ENCODE results near the gene OR56A3.
"Not testable (repeated sequence)": the region's sequence is repeated elsewhere in the genome, so short reads cannot be mapped to it uniquely, and the experiment has no call there.

OR56A3 gene, protein sequence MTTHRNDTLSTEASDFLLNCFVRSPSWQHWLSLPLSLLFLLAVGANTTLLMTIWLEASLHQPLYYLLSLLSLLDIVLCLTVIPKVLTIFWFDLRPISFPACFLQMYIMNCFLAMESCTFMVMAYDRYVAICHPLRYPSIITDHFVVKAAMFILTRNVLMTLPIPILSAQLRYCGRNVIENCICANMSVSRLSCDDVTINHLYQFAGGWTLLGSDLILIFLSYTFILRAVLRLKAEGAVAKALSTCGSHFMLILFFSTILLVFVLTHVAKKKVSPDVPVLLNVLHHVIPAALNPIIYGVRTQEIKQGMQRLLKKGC

DNA sequence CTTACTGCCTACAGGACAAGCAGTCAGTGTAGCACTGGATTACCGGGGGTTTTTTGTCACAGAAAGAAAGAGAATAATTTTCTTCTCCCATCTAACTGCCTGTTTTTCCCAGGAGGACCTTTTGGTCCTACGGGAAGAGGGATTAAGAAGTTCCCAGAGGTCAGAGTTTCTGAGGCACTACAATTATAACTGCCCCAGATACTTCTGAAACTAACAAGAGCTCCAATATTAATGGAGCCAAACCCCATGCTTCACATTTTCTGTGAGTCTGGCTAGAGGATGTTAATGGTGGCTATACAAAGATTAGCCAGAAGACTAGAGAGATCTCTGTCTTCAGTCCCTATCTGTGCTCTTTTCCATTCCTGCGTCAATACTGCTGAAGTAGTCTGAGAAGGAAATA is at the start of gene OR56A3:
Gene OR56A3 (plus strand): TSS at position 301 of the 400 bp plus-strand sequence. CDS start 5,096 bp downstream, outside the sequence.
- no peak for DNase-seq (ENCODE audit: low read depth)

DNA sequence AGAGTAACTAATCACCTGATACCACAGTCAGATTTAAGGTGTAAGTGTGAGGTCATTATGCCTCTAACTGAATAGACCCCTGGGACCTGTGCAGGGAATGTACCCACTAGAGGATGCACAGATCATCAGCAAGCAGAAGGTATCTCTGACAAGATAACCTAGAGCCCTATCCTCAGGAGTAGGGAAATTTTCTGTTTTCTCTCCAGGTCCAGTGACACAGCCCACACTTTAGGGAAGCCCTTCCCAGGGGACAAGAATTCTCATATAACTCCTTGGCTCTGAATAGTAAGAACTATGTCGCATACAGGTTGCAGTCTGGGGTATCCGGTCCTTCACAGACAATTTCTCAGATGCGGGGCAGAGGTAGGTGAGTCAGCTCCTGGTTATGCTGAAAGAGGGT is 49.1 kb upstream of the OR56A3 start, which contains the start of gene OR52E5:
Gene OR52E5 (plus strand): TSS at position 301 of the 400 bp plus-strand sequence. CDS start 7,569 bp downstream, outside the sequence.
- DNase-seq (ENCODE audit: low read depth) = no peak

DNA sequence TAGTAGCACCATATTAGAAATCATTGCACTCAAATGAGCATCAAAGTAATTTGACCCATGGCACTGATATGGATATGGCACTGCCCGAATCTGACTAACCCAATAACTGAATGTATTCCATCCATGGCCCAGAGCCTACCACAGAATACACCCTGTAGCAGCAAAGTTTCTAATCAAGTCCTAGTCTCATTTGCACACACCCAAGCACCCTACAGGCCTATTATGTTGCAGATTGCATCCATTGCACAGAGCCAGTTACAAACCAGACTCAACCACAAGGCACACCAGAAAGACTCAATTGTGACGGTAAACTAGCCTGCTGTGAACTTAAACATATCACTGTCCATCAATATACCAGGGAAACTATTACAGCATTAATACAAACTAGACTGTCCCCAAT is 42.5 kb upstream of the OR56A3 start:
- no peak for DNase-seq (ENCODE audit: low read depth)

DNA sequence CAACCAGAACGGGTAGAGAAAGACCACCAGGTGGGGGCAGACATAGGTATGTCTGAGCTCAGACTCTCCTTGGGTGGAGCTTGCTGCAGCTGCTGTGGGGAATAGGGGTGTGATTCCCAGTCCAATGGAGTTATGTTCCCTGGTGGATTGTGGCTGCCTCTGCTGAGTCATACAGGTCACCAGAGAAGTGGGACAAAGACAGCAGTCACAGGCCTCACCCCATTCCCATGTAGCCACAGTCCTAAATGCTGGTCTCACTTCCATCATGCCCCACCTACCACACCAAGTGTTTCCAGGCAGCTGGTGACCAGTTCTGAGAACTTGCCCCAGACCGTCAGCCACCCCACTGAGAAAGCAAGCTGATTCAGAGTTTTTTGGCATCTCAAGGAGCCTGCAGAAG is 31.5 kb upstream of the OR56A3 start:
- no peak for DNase-seq (ENCODE audit: low read depth)

DNA sequence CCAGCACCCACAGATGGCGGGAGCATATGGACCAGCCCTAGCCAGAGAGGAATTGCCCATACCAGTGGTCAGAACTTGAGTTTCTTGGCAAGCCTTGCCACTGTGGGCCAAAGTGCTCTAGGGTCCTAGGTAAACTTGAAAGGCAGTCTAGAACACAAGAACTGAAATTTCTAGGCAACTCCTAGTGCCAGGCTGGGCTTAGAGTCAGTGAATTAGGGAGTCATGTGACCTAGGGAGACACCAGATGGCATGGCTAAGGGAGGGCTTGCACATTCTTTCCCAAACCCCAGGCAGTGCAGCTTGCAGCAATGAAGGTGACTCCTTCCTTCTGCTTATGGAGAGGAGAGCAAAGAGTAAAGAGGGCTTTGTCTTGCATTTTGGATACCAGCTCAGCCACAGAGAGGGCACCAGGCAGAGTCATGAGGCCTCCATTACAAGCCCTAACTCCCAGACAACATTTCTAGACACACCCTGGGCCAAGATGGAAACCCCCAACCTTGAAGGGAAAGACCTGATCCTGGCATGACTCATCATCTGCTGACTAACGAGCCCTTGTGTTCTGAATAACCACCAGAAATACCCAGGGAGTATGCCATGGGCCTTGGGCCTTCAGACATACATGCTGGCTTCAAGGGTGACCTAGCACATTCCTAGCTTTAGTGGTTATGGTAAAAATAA is 19.2 kb upstream of the OR56A3 start:
- no peak for DNase-seq (ENCODE audit: low read depth)

DNA sequence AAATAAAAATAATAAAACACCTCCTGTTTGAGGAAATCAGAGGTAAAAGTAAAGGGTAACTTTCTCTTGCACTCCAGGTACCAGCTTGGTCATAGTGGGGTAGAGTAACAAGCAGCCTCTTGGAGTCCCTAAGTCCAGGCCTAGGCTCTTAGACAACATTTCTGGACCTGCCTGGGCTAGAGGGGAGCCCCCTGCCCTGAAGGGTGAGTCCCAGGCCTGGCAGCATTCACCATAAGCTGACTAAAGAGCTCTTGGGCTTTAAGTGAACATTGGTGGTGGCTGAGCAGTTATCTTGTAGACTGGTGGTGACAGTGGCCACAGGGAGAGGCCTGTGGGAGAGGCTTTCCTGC is 18.6 kb upstream of the OR56A3 start:
- DNase-seq (ENCODE audit: low read depth) = no peak

DNA sequence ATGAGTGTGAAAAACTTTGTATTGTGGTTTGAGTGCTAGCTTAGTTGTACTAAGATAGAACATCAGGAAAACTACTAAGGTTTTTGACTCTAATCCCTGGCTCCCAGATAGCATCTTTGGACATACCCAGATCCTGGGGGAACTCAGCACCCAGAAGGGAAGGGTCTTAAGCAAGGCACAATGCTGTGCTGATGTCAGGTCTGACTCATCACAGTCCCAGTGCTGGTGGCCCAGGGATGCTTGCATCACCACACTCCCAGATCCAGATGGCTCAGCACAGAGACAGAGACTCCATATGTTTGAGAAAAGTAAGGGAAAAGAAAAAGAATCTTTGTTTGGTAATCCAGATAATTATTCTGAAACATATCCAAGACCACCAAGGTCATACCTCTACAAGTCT is 18.3 kb upstream of the OR56A3 start:
- DNase-seq (ENCODE audit: low read depth) = no peak

DNA sequence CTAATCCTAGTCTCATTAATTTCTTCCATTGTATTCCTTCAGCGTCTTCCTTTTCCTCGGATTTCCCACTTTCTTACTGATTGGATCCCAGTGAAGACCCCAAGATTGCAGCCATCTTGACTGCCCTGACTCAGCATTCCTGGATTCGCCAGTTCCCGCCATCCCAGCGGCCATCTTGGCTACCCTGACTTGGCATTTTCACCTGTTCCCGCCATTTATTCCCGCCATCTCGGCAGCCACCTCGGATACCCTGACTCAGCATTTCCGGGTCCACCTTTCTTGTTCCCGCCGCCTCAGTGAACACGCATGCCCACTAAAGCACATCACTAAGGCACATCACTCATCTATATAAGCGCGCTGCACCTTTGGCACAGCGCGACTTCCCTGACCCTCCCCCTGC is 13.8 kb upstream of the OR56A3 start:
- DNase-seq (ENCODE audit: low read depth) = no peak

DNA sequence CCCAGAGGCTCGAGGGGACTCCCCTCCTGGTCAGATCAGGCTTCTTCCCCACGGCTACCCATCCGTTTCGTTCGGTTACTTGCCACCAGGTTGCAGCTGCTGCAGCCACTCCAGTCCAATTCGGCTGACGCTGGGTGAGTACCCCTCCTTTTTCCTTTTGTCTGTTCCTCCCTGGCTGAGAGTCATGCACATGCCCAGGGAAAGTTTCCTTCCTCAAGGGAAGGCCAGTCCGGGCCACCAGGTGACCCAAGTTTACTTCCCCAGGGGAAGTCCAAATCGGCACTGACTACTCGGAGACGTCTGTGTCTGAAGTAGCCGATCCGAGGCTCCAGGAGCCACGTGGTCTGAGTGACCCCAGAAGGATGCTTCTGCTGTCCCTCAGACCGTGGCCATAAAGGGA is 13.2 kb upstream of the OR56A3 start:
- DNase-seq (ENCODE audit: low read depth) = no peak

DNA sequence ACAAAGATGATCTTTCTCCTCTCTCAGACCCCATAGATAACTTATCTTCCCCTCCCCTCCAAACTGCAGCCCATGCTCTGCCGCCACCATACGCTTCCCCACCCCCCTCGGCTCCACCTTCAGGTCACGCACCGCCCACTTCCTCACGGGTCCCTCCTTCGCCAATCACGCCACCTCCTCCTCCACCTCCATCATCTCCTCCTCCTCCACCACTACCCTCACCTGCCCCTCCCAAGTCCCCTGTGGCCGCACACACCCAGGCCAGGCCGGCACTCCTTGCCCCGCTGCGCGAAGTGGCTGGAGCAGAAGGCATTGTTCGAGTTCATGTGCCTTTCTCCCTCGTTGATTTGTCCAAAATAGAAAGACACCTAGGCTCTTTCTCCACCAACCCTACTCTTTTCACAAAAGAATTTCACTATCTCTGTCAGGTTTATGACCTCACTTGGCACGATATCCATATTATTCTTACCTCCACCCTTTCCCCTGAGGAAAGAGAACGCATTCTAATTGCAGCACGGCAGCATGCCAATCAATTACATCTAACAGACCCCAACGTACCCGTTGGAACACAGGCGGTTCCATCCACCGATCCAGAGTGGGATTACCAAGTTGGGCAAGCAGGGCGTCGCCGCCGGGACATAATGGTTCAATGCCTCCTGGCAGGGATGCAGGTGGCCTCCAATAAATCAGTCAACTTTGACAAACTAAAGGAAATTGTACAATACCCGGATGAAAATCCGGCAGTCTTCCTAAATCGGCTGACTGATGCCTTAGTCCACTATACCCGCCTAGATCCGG is 12.3 kb upstream of the OR56A3 start:
- no peak for DNase-seq (ENCODE audit: low read depth)

DNA sequence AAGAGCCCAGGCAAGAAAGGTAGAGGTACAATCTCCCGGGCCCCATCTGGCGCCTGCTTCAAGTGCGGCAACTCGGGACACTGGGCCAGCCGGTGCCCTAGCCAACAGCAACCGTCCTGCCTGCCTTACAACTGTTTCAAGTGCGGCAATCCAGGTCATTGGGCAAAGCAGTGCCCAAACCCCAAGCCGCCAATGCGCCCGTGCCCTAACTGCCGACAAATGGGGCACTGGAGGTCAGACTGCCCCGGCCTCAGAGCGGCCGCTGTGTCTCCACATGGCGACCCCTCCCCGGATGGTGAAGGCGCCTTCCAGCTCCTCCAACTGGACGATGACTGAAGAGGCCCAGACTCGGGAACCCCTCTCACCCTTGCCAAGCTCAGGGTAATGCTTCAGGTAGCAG is 11.4 kb upstream of the OR56A3 start:
- DNase-seq (ENCODE audit: low read depth) = no peak

DNA sequence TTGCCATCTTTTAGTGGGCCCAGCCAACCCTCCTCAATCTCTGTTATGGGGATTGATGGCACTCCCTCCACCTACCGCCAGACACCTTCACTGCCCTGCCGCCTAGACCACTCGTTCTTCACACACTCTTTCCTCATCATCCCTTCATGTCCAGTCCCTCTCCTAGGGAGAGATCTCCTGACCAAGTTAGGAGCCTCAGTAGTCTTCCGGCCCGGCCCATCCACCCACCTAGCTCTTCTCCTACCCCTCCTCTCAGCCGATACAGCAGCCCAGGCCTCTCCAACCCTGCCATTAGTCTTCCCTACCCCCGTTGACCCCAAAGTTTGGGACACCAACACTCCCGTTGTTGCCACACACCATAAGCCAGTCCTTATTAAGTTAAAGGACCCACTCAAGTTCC is 11.0 kb upstream of the OR56A3 start:
- DNase-seq (ENCODE audit: low read depth) = no peak

DNA sequence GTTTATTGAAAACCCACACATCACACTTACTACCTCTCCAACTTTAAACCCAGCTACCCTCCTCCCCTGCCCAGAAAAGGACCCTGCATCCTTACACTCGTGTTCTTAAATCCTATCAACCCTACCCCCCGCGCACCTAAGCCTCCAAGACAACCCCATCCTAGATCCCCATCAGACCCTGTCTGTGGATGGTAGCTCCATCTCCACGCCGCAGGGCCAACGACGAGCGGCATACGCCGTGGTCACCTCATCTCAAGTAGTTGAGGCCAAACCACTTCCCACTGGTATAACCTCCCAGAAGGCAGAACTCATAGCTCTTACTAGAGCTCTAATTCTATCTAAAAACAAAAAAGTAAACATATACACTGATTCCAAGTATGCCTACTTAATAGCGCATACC is 9.4 kb upstream of the OR56A3 start:
- no peak for DNase-seq (ENCODE audit: low read depth)

DNA sequence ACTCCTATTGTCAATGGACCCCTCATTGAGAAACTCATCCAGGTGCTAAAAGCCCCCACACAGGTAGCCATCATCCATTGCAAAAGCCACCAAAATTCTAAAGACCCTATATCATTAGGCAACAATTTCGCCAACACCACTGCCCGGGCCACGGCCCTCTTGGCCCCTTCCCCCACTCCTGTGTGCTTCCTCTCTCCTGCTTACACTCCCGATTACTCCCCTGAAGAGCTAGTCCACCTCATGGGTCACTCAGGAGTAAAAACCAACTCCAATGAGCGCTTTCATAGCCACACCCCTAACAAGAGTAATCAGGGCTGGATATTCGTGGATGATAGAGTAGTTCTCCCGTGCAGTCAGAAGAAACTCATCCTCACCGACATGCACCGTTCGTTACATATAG is 8.9 kb upstream of the OR56A3 start:
- no peak for DNase-seq (ENCODE audit: low read depth)

DNA sequence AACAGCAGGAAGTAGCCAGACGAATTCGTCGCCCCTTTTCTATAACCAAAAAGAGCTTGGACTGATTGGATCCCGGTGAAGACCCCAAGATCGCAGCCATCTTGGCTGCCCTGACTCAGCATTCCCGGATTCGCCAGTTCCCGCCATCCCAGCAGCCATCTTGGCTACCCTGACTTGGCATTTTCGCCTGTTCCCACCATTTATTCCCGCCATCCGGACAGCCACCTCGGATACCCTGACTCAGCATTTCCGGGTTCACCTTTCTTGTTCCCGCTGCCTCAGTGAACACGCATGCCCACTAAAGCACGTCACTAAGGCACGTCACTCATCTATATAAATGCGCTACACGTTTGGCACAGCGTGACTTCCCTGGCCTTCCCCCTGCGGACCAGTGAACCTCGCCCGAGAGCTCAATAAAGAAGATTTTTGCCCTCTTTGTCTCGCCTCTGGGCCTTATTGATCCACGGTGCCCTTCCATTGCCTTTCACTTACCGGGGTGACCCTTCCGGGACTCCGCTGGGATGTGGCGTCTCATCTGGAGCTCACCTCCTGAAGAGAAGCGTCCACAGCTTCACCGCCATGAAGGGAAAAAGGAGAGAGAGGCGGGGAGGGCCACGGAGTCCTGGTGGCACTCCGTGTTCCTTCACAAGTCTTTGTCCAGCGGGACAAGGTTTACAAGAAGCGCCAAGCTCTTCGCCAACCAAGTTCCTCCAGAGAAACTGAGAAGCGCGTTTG is 4.0 kb upstream of the OR56A3 start:
- no peak for DNase-seq (ENCODE audit: low read depth)

DNA sequence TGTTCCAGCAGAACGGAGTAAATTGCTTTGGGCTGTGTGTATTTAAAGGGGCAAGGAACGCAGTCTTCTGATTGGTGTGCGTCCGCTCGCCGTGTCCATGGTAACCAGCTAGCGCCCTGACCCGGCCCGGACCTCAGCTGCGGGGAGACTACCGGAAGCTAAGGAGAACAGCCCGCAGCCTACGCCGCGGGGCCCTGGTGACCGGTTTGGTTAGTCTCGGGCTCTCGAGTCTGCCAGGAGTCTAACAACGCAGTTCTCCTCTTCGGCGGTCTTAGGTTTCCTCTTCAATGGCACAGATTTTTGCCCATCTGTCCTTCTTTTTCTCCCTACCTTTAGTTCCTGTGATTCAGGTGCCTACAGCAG is 3.5 kb upstream of the OR56A3 start:
- no peak for DNase-seq (ENCODE audit: low read depth)

DNA sequence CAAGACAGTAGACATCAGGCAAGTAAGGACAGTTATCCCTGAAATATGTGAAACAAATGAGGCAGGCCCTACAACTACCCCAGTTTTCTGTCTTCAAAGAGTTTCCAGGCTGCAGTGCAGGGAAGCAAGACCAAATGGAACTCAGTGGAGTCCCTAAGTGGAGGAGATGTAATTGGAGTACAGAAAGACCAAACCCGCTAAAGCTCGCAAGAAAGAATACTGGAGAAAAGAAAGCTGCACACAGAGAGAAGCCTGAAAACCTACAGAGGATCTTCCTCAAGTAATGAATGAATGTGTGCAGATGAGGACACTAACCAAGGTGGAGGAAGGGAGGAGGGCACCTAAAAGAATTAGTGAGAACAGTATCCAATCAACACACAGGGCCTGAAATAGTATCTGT is 1.3 kb upstream of the OR56A3 start:
- DNase-seq (ENCODE audit: low read depth) = no peak

DNA sequence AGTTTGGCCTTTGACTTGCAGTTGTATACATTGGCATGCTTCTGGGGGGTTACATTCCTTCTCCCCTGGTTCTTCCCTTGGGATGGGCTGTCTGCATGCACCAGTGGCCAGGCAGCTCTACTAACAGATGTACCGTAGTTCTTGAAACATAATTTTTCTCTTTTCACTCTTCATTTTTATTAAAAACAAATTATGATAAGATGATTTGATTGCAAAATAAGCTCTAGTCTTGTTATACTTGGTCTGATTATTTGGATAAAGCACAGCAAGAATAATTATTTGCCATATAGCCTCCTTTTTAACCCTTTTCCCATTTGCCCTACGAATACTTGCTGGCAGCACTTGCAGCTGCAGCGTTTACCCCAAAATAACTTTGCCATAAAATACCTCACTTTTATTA is 13.5 kb downstream of the OR56A3 start:
- no peak for DNase-seq (ENCODE audit: low read depth)

DNA sequence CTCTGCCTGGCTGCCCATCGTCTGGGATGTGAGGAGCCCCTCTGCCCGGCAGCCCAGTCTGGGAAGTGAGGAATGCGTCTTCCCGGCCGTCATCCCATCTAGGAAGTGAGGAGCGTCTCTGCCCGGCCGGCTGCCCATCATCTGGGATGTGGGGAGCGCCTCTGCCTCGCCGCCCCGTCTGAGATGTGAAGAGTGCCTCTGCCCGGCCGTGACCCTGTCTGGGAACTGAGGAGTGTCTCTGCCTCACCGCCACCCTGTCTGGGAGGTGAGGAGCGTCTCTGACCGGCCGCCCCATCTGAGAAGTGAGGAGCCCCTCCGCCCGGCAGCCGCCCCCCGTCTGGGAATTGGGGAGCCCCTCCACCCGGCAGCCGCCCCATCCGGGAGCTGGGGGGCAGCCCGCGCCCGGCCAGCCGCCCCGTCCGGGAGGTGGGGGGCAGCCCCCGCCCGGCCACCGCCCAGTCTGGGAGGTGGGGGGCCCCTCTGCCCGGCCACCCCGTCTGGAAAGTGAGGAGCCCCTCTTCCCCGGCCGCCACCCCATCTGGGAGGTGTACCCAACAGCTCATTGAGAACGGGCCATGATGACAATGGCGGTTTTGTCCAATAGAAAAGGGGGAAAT is 18.8 kb downstream of the OR56A3 start:
- not testable (repeated sequence) for DNase-seq (ENCODE audit: low read depth)

DNA sequence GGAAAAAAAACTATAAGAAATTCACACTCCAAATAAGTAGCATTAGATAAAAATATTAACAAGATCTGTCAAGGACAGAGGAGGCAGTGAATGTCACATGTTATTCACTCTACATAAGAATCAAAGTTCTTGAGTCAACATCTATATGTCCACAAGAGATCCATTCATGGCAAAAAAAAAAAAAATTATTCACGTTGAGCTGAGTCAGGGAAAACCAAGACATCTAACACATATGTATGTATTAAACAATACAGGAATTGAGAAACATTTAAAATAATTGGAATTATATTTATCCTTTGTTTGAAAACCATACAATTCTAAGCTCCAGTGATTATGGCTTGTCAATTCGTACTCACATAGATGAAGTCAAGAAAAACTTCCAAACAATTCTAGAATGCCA is 24.9 kb downstream of the OR56A3 start:
- no peak for DNase-seq (ENCODE audit: low read depth)

DNA sequence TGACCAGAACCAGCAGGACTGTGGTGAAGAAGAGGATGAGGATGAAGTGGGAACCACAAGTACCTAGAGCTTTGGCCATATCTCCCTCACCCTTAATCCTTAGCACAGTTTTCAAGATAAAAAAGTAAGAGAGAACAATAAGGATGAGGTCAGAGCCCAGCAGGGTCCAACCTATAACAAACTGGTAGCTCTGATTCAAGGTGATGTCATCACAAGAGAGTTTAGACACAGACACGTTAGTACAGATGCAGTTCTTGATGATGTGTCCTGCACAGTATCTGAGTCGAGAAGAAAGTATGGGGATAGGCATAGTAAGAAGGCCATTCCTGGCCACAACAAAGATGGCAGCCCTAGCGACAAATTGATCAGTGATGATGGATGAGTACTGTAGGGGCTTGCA is 25.7 kb downstream of the OR56A3 start:
- no peak for DNase-seq (ENCODE audit: low read depth)

DNA sequence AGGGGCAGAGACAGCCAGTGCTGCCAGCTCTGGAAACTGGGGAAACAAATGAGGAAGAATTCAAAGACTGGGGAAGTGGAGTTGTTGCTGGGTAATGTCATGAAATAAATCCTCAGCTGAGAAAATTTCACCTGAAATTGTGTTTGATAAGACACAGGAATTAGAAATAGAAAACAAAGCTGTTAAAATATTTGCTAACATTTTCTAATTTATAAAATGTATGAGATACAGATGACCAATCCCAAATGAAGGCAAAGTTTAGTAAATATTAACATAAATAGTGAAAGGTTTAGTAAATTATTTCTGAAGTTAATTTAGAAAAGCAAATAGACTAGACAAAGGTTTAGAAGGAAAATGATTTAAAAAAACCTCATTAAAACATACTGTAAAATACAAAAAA is 26.3 kb downstream of the OR56A3 start, which contains the start of gene OR56A5:
Gene OR56A5 (minus strand): TSS at position 101 of the 400 bp plus-strand sequence. CDS start 0 bp downstream, at position 101.
- no peak for DNase-seq (ENCODE audit: low read depth)

All from T-helper 22 cell (primary cell).